Inferior parietal cortex (tissue), 1 donor: ENCODE results near the gene DPP6.
"Not testable (repeated sequence)": the region's sequence is repeated elsewhere in the genome, so short reads cannot be mapped to it uniquely, and the experiment has no call there.

ENCODE experiments used
- DNase-seq: peaks from one replicate; pipeline ENCODE4 v3.0.0-alpha.2; 2016; ENCODE audit errors: extremely low spot score

The DPP6 gene

DNA sequence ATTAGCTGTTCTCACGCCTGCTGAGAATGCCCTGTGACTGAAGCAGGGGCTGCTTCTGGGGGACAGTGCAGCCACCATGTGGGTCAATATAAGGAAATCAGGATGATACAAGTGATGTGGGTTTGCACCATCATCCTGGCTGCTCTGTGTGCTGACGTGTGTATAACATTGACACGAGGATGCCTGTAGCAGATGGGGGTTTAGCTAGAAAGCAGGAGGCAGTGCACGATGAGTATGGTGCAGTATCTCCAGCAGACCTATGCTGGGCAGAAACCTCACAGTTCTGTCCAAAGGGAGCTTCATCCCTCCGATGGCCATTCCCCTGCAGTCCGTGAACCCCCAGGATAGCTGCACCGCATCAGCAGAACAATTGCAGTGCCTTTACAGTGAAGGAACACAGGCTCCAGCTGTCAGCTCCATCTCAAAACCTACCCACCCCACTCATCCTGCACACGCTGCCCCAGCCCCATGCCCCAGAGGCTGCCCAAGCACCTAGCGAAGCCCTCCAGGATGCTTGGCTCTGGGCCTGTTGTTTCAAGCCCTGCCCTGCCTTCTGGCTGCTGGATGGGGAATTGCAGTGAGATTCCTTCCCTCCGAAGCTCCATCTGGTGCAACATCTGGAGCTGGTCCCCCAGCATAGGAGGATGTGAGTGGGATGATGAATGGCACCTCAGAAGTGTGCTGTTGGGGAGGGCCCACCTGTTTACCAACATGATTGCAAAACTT lies 96.8 kb downstream of the DPP6 start:
- DNase-seq, result not testable (repeated sequence)

GRCh38 chr7:154150656-154151055 lies 98.5 kb downstream of the DPP6 start:
- DNase-seq, result not testable (repeated sequence)

GRCh38 chr7:154151306-154151705 lies 99.1 kb downstream of the DPP6 start:
- DNase-seq, result not testable (repeated sequence)

DNA sequence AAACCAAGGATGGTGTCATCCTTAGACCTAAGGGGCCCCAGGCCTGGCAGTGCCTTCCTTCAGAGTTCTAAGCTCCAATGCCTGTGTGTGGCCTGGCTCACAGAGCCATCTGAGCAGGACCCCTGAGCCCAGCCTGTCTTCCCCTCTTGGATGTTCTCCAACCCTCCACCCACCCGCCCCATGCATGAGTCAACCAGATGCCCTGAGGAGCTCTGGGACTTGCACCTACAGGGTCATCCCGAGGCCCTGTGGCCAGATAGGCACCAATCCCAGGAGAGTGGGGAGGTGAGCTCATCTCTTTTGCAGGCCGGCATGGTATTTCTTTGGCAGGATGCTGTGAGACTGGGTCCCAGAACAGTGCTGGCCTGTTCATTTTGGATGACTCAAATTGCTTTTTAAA lies 103.7 kb downstream of the DPP6 start:
- not testable (repeated sequence) for DNase-seq

DNA sequence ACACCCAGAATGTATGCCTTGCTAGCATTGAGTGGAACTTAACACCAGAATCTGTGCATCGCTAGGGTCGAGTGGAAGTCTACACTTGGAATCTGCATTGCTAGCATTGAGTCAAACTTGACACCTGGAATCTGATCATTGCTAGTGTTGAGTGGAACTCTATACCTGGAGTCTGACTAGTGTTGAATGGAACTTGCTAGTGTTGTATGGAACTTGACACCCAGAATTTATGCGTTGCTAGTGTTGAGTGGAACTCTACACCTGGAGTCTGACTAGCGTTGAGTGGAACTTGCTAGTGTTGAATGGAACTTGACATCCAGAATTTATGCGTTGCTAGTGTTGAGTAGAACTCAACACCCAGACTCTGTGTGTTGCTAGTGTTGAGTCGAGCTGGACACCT lies 110.7 kb downstream of the DPP6 start:
- DNase-seq, result not testable (repeated sequence)

DNA sequence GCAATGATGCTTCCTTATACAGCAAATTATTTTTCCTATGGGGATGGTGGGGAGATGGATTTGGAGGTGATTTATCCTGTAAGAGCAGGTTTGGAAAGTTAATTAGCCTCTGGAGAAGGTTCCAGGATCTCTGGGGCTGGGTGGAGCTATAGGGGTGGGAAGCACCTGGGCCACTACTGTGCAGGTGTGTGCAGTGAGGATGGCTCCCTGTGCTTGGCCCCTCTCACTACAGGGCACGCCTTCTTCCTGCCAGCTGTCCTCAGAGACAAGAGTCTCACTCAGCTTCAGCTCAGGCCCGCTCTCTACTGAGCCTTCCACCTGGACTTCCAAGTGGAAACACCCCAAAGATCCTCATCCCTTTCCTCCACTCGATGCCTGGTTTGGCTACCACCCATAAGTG lies 111.4 kb downstream of the DPP6 start:
- not testable (repeated sequence) for DNase-seq

DNA sequence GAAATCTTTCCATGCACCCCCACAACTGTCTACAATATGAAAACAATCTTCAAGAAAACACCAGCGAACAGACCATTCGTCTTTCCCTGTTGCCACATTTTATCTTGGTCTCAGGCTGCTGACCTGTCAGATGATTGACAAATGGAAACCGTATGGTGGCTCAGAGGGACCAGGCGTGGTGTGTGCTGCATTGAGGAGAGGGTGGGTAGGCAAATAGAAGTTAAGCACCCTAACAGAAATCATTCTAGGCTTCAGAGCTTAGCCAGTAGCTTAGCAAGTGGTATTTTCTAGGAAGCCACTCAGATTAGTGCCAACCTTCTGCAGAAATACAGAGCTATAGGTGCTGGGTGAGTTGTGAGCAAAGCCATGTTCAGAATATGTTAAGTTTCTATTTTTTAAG lies 114.9 kb downstream of the DPP6 start:
- DNase-seq, result no peak

DNA sequence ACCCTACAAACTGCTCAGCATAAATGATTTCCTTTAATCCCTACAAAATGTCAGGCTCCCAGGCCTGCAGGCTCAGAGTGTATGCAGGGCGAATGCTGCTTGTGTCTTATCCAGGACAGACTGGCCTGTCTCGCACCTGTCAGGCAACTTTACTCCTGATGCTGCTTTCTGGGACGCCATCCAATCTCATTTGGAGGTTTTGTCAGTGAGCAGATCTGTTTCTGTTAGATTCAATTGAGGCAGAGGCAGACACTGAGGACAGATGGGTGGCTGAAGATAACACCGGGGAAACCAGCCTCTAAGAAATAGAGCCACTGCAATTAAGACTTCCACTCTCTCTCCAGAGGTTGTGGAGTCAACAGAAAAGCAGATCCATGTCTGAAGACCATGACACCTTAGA lies 115.6 kb downstream of the DPP6 start:
- peak; percentile 37 for DNase-seq

GRCh38 chr7:154171422-154171821 lies 119.2 kb downstream of the DPP6 start:
- DNase-seq, result no peak

DNA sequence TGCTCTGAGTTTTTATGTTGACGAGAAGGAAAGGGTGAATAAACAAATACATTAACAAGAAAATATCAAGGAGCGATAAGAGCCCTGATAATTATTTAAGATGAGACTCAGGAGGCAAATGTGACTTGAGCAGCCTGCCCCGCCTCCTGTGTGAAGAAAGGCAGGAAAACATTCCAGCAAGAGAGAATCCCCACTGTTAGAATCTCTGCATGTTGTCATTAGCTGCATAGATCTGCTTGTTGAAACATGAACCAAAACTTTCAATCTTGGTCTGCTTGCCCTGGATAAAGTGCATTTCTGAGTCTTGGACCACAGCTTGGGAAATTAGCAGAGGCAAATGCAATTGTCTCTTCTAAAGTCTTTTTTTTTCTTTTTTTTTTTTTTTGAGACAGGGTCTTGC lies 120.0 kb downstream of the DPP6 start:
- DNase-seq, result no peak

DNA sequence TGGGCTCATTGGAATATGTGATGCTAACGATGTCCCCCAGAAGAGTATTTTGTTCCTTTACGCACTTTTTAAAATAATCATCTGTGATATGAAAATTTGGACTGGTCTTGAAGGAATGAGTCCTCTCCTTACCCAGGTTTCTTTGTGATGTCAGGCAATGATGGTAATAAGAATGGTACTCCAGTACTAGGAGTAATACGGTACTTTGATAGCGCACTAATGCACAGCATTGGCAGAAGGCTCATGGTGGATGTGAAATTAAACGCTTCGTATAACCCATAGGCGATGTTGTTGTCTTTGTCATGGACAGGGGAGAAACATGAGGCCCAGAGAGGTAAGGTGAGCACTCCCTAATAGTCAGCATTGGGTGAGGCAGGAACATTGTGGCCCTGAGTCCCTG lies 125.4 kb downstream of the DPP6 start:
- DNase-seq, result no peak

- DNase-seq, result no peak
Observed at GRCh38 chr7:154178895-154179294, 126.7 kb downstream of the DPP6 start.

GRCh38 chr7:154183482-154183881 lies 131.3 kb downstream of the DPP6 start:
- no peak for DNase-seq

- DNase-seq, result no peak
Observed at GRCh38 chr7:154183946-154184345, 131.7 kb downstream of the DPP6 start.

- DNase-seq, result no peak
Observed at GRCh38 chr7:154186811-154187210, 134.6 kb downstream of the DPP6 start.

DNA sequence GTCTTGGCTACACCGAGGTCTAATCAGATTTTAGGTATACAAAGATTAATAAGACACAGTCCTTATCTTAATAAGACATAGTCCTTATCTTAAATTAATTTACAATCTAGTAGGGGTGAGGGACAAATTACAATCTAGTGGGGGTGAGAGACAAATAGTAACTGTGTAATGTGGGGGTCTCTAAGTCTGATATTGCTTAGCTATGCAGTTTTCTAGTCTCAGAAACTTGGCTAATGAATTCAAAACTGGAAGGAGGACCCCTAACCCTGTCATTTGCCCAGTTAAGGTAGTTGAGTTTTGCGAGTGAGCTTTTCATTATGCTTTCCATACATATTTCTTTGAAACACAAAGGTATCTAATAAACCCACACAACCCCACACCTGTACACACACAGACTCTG lies 136.1 kb downstream of the DPP6 start:
- no peak for DNase-seq

- DNase-seq, result no peak
Observed at GRCh38 chr7:154195266-154195665, 143.1 kb downstream of the DPP6 start.

GRCh38 chr7:154198481-154198880 lies 146.3 kb downstream of the DPP6 start:
- no peak for DNase-seq

DNA sequence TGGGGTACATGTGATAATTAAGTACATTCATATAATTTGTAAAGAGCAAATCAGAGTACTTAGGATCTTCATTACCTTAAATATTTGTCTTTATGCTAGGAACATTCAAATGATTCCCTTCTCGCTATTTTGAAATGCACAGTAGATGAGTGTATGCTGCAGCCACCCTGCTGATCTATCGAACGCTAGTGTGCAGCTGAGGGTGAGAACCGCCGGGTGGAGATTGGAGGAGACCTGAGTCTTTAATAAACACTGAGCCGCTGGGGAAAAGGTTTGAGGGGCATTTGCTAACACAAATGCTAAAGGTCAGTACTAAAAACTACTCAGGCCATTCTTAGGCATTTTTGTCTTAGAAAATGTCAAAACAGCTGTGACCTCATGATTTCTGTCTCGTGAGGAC lies 148.0 kb downstream of the DPP6 start:
- DNase-seq, result no peak

- no peak for DNase-seq
Observed at GRCh38 chr7:154202002-154202401, 149.8 kb downstream of the DPP6 start.

DNA sequence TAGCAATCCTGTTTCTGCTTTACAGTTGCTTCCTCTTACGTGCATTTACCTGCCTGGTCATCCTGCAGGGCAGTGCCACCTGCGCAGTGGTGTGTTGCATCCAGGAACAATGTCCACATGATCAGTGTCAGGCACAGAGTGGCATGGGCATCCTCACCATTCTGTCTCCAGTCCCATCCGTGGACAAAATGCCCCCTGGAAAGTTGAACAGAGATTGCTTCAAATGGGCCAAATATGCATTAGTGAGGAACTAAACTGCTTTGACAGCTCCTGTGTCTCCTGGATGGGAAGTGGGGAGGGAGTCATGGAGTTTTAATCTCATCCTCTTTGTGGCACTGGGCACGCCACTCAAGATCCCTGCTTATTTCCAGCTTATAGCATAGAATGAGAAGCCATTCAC lies 151.8 kb downstream of the DPP6 start:
- no peak for DNase-seq

- no peak for DNase-seq
Observed at GRCh38 chr7:154212861-154213260, 160.7 kb downstream of the DPP6 start.

DNA sequence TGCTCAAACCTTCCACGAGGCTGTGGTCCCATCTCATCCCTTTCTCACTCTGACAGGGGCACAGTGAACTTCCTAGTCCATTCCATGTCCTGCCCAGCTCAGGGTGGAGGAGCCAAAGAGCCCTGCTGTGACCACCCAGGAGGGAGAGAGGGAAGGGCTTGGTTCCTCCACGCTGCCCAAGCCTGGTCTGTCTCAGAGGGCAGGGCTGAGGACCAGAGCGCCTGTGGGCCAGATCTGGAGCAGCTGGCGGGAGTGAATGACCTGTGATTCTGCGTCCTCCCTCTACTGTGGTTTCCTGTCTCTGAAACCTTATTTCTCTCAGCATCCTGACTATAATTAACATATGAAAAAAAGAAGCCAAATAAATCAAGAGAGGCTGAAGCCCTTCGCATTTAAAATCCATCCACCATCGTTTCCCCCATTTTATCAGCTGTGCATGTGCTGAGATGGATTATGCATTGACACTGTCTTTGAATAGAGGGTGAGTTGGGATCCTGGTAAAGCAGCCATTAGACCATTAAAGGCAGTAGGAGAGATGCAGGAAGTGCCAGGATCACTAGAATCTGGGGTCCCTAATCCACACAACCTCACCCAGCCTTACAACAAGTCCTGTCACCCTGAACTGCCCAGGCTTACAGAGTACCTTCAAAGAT lies 165.6 kb downstream of the DPP6 start:
- DNase-seq, result no peak

DNA sequence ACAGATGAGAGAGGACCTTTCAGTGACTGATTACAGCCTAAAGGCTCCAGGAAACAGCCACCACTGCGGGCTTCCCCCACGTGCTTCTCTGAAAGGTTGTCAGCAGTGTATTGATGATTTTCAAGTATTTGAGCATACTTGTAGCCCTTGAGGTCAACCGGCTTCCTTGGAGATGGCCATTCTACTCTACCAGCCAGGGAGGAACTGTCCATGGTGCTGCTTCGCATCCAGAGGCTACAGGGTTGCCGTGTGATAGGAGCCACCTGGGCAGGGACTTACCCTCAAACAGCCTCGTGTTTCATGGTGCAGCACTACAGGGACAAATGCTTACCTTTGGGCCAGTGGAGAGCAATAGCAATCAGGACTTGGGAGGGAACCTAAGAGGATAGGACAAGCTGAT lies 179.5 kb downstream of the DPP6 start:
- DNase-seq, result no peak
